ENCODE data around the gene ITPR1.

The ITPR1 gene

DNA sequence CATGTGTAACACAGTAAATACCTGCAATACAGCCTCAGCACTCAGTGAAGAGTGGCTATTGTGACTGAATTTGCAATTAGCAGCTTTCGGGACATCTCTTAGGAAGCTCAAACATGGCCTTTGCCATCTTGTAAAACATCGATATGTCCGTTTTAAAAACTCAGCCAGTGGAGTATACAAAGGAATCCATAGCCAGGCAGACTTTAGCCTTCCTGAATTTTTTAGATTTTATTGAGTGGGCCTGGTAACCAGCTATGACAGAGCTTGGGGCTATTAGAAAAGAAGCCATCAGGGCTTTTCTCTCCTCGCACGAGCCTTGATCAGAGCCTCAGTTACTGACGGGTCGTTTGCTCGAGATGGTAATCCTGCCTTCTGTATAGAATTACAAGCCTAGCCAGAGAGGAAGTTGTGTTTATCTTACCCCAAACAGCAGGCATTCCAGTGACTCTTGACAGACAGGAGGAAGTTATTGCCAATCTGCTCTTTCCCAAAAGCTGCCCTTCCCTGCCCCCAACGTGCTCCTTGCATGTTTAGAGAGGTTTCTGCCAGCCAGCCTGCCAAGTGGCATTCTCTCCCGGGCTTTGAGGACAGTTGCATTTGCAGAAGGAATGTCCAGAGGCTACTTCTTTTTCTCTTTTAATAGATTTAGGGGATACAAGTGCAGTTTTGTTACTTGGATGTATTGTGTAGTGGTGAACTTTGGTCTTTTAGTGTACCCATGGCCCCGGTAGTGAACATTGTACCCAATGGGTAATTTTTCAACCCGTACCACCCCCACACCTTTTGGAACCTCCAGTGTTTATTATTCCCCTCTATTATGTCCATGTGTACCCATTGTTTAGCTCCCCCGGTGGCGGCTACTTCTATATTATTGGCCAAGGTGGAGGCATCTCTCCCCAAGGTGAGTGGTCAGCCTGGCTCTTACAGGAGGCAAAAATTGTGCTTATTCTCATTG is 40.6 kb downstream of the ITPR1 start:
- DNase-seq (ENCODE audit: low read depth, low spot score): no peak

- no peak for DNase-seq (ENCODE audit: low read depth, low spot score)
Observed at GRCh38 chr3:4534906-4535305, 41.8 kb downstream of the ITPR1 start.

DNA sequence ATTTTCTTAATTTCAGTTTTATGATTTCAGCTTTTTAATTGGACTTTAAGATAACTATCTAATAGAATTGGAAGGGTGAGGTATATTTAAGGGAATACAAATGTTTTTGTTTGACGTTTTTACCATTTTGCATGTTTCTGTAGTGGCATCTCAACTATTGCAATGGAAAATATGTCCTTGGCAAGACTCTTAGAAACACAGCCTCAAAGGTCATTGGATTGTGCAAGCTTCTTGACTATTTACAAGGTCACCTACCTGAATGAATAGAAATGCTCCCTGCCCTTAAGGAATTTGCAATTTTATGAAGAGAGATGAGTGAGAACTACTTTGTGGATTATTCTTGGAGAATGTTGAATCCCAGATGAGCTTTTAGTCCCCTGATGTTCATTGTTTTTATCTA is 43.1 kb downstream of the ITPR1 start:
- DNase-seq (ENCODE audit: low read depth, low spot score): no peak

DNA sequence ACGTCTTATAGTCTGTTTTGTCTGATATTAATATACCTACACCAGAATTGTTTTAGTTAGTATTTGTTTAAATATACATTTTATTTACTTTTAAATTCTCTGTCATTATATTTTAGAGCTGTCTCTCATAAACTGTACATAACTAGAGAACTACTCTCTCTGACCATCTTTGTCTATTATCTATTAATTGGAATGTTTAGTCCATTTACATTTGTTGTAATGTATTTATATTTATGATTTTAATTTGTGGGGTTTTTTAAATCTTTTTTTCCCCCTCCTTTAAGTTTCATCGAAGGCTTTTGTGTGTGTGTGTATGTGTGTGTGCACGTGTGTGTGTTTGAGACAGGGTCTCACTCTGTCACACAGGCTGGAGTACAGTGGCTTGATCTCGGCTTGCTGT is 47.1 kb downstream of the ITPR1 start:
- DNase-seq (ENCODE audit: low read depth, low spot score): no peak

- DNase-seq (ENCODE audit: low read depth, low spot score): no peak
Observed at GRCh38 chr3:4543110-4543509, 50.0 kb downstream of the ITPR1 start.

- DNase-seq (ENCODE audit: low read depth, low spot score): no peak
Observed at GRCh38 chr3:4546346-4547178, 53.4 kb downstream of the ITPR1 start.

- no peak for DNase-seq (ENCODE audit: low read depth, low spot score)
Observed at GRCh38 chr3:4547799-4548198, 54.7 kb downstream of the ITPR1 start.

- DNase-seq (ENCODE audit: low read depth, low spot score): no peak
Observed at GRCh38 chr3:4548356-4548755, 55.2 kb downstream of the ITPR1 start.

GRCh38 chr3:4548780-4549179 is 55.6 kb downstream of the ITPR1 start:
- DNase-seq (ENCODE audit: low read depth, low spot score): no peak

GRCh38 chr3:4549896-4550295 is 56.7 kb downstream of the ITPR1 start:
- DNase-seq (ENCODE audit: low read depth, low spot score): no peak

- DNase-seq (ENCODE audit: low read depth, low spot score): no peak
Observed at GRCh38 chr3:4551051-4551711, 58.0 kb downstream of the ITPR1 start.

DNA sequence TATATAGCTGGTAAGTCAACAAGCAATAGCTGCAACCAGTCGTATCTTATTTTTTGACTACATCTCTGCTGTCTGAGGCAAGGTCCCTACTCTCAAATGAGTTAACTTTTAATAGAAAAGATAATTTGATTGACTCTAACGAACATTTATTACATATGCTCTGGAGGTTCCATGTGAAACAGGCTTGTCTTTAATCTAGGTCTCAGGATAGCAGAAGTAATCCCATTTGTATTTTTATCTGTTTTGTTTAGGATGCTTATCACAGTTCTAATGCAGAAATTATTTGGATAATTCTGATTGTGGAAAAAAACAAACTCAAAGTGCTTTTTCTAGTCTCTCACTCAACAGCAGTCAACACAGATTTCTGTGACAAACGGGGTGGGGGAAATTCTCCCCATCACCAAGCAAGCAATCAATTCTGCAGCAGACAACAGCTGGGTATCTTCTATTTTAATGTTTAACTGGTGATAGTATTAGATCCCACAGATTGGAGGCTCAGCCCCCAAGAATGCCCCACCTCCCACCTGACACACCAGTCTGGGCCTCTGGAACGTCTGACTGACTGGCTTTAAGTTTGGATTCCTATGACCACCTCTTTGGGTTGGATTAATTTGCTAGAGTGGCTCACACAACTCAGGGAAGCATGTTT is 58.8 kb downstream of the ITPR1 start:
- DNase-seq (ENCODE audit: low read depth, low spot score): no peak

GRCh38 chr3:4552811-4553210 is 59.7 kb downstream of the ITPR1 start:
- DNase-seq (ENCODE audit: low read depth, low spot score): no peak

DNA sequence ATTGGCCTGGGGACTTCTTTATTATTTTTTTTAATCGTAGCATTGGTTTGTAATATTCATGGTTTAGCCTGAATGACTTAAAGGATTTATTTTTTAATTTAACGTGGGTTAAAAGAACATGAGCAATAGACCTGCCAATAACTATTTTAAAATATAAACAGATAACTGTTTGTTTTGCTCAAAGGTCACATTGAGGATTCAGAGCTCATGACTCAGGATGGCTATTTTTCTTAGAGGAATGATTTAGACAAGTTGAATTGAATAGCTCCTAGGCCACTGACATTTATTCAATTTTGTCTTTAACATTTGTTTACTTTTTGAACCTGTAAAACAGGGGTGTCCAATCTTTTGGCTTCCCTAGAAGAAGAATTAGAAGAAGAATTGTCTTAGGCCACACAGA is 68.5 kb downstream of the ITPR1 start:
- no peak for DNase-seq (ENCODE audit: low read depth, low spot score)

GRCh38 chr3:4562595-4562994 is 69.4 kb downstream of the ITPR1 start:
- DNase-seq (ENCODE audit: low read depth, low spot score): no peak

- no peak for DNase-seq (ENCODE audit: low read depth, low spot score)
Observed at GRCh38 chr3:4564270-4564669, 71.1 kb downstream of the ITPR1 start.

- no peak for DNase-seq (ENCODE audit: low read depth, low spot score)
Observed at GRCh38 chr3:4564928-4565586, 71.9 kb downstream of the ITPR1 start.

GRCh38 chr3:4565809-4566501 is 72.8 kb downstream of the ITPR1 start:
- DNase-seq (ENCODE audit: low read depth, low spot score): no peak

DNA sequence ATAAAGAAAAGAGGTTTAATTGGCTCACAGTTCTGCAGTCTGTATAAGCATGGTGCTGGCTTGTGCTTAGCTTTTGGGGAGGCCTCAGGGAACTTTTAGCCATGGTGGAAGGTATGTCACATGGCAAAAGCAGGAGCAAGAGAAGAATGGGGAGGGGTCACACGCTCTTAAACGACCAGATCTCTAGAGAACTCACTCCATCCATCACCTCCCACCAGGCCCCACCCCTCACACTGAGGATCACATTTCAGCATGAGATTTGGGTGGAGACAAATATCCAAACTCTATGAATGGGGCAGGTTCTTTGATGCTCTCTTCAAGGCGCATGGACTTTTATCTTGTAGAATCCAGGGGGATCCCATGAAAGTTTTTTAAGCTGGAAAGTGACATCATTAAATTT is 75.7 kb downstream of the ITPR1 start:
- DNase-seq (ENCODE audit: low read depth, low spot score): no peak

GRCh38 chr3:4570840-4571621 is 77.9 kb downstream of the ITPR1 start:
- DNase-seq (ENCODE audit: low read depth, low spot score): no peak
